Trophoblast cell (in vitro differentiated cells and primary cell): ENCODE data around the gene RASAL3.

ENCODE experiments used
- DNase-seq, 2 donors: peaks; one replicate each; pipeline ENCODE4 v3.0.0-alpha.2; 2016
- H2AFZ ChIP-seq: 2 replicates; pipeline ENCODE4 v1.6.1; 2013; ENCODE audit warnings: low read length, moderate library complexity, mild to moderate bottlenecking; ENCODE audit not compliant: insufficient read depth, poor library complexity
- H2AK5ac ChIP-seq: 2 replicates; pipeline ENCODE4 v1.6.1; 2013; ENCODE audit warnings: mild to moderate bottlenecking, low read length
- H2BK120ac ChIP-seq: 2 replicates; pipeline ENCODE4 v1.6.1; 2013; ENCODE audit warnings: low read length, mild to moderate bottlenecking, moderate library complexity; ENCODE audit not compliant: insufficient read depth, poor library complexity
- H2BK12ac ChIP-seq: 2 replicates; pipeline ENCODE4 v1.6.1; 2013; ENCODE audit warnings: mild to moderate bottlenecking, low read length, moderate library complexity
- H2BK5ac ChIP-seq: 2 replicates; pipeline ENCODE4 v1.6.1; 2013; ENCODE audit warnings: low read length, low read depth, moderate library complexity, mild to moderate bottlenecking; ENCODE audit not compliant: poor library complexity
- H3K14ac ChIP-seq: 2 replicates; pipeline ENCODE4 v1.6.1; 2013; ENCODE audit warnings: mild to moderate bottlenecking, low read length
- H3K18ac ChIP-seq: 2 replicates; pipeline ENCODE4 v1.6.1; 2013; ENCODE audit warnings: mild to moderate bottlenecking, low read length
- H3K23ac ChIP-seq: 2 replicates; pipeline ENCODE4 v1.6.1; 2013; ENCODE audit warnings: low read length
- H3K27ac ChIP-seq: 2 replicates; pipeline ENCODE4 v1.5.1; 2013; ENCODE audit warnings: low read depth, mild to moderate bottlenecking, inconsistent platforms, low read length, moderate library complexity
- H3K27me3 ChIP-seq: 2 replicates; pipeline ENCODE4 v1.6.1; 2013; ENCODE audit warnings: inconsistent platforms, mild to moderate bottlenecking, low read length, moderate library complexity; ENCODE audit not compliant: insufficient read depth
- H3K36me3 ChIP-seq, 2 experiments: 1 replicate in 1 of 2; 2 replicates in 1 of 2; pipeline ENCODE4 v1.6.1; 2013; ENCODE audit warnings: low read length in 2 of 2, mild to moderate bottlenecking in 2 of 2, moderate library complexity in 1 of 2; ENCODE audit not compliant: insufficient read depth in 2 of 2, control insufficient read depth in 1 of 2
- H3K4ac ChIP-seq: 2 replicates; pipeline ENCODE4 v1.6.1; 2013; ENCODE audit warnings: low read depth, mild to moderate bottlenecking, low read length, moderate library complexity
- H3K4me1 ChIP-seq, 2 experiments: 1 replicate in 1 of 2; 2 replicates in 1 of 2; pipeline ENCODE4 v1.6.1; 2013; ENCODE audit warnings: low read length in 2 of 2, mild to moderate bottlenecking in 2 of 2, moderate library complexity in 1 of 2; ENCODE audit not compliant: insufficient read depth in 2 of 2, control insufficient read depth in 1 of 2
- H3K4me2 ChIP-seq: 2 replicates; pipeline ENCODE4 v1.6.1; 2013; ENCODE audit warnings: inconsistent platforms, mild to moderate bottlenecking, low read length, moderate library complexity
- H3K4me3 ChIP-seq: 2 replicates; pipeline ENCODE4 v1.5.1; 2013; ENCODE audit warnings: mild to moderate bottlenecking, low read depth, low read length, inconsistent platforms
- H3K79me1 ChIP-seq: one replicate; pipeline ENCODE4 v1.6.1; 2013; ENCODE audit warnings: low read length
- H3K79me2 ChIP-seq: 2 replicates; pipeline ENCODE4 v1.6.1; 2013; ENCODE audit warnings: low read length, mild to moderate bottlenecking; ENCODE audit not compliant: control insufficient read depth, insufficient read depth, poor library complexity
- H3K9ac ChIP-seq: 2 replicates; pipeline ENCODE4 v1.6.1; 2013; ENCODE audit warnings: mild to moderate bottlenecking, low read length
- H3K9me3 ChIP-seq: 2 replicates; pipeline ENCODE4 v1.6.1; 2013; ENCODE audit warnings: low read depth, mild to moderate bottlenecking, control low read depth, inconsistent platforms, low read length; ENCODE audit not compliant: insufficient read depth
- H4K12ac ChIP-seq: 2 replicates; pipeline ENCODE4 v1.6.1; 2013; ENCODE audit warnings: low read depth, mild to moderate bottlenecking, low read length, moderate library complexity
- H4K8ac ChIP-seq: 2 replicates; pipeline ENCODE4 v1.6.1; 2013; ENCODE audit warnings: low read depth, mild to moderate bottlenecking, low read length, moderate library complexity
- H4K91ac ChIP-seq: one replicate; pipeline ENCODE4 v1.6.1; 2013; ENCODE audit warnings: low read depth, mild to moderate bottlenecking, low read length, moderate library complexity
- WGBS: extraction: QIAGEN DNeasy Blood & Tissue Kit; methylation state at CpG from one replicate; pipeline ENCODE4 v1.1.7; 2013; ENCODE audit warnings: missing lambda C conversion rate; ENCODE audit not compliant: insufficient read length, insufficient coverage; ENCODE audit errors: extremely low coverage; 5-methylcytosine and 5-hydroxymethylcytosine counted together

RASAL3 gene

GRCh38 chr19:15424692-15425272, 39.6 kb downstream of the RASAL3 start:
- H2BK120ac ChIP-seq: no peak overlapping the region
- H3K36me3 ChIP-seq: peaks cover 71 to 72% of the 10 kb centered on the region in 2 experiments
- no peak overlapping the region for H3K18ac ChIP-seq
- H3K4me3 ChIP-seq: no peak overlapping the region
- H2BK12ac ChIP-seq: no peak overlapping the region
- no peak overlapping the region for H4K91ac ChIP-seq
- no peak overlapping the region for H2AK5ac ChIP-seq
- H3K27ac ChIP-seq: no peak overlapping the region
- peaks cover 8% of the 10 kb centered on the region for H3K9me3 ChIP-seq
- no peak for DNase-seq
- no peak overlapping the region for H4K12ac ChIP-seq
- H2BK5ac ChIP-seq: no peak overlapping the region
- H3K4me1 ChIP-seq: no peaks in the 10 kb centered on the region
- H3K4me2 ChIP-seq: no peak overlapping the region
- no peak overlapping the region for H2AFZ ChIP-seq
- H3K27me3 ChIP-seq: no peaks in the 10 kb centered on the region
- no peak overlapping the region for H3K9ac ChIP-seq
- no peak overlapping the region for H3K23ac ChIP-seq
- H3K79me2 ChIP-seq: peaks cover 2% of the 10 kb centered on the region
- H3K4ac ChIP-seq: no peak overlapping the region
- whole genome bisulfite sequencing: no CpG with 5 or more reads among the region's 38 CpGs
- H4K8ac ChIP-seq: no peak overlapping the region
- no peak overlapping the region for H3K14ac ChIP-seq
- no peaks in the 10 kb centered on the region for H3K79me1 ChIP-seq

GRCh38 chr19:15424121-15424520, 40.2 kb downstream of the RASAL3 start:
- Histone ChIP-seq H4K8ac (no peak overlapping the region), H3K36me3 (peaks cover 64 to 69% of the 10 kb centered on the region in 2 experiments), H3K79me2 (no peaks in the 10 kb centered on the region), H3K9me3 (peaks cover 8% of the 10 kb centered on the region), H2BK120ac (no peak overlapping the region), H3K18ac (no peak overlapping the region), H3K27me3 (no peaks in the 10 kb centered on the region), H3K4me2 (no peak overlapping the region), H3K14ac (no peak overlapping the region), H2AK5ac (no peak overlapping the region), H2BK12ac (no peak overlapping the region), H3K23ac (no peak overlapping the region), H4K91ac (no peak overlapping the region), H3K4me3 (no peak overlapping the region), H3K4ac (no peak overlapping the region), H3K4me1 (no peaks in the 10 kb centered on the region), H2AFZ (no peak overlapping the region), H3K27ac (no peak overlapping the region), H2BK5ac (no peak overlapping the region), H4K12ac (no peak overlapping the region), H3K79me1 (no peaks in the 10 kb centered on the region), H3K9ac (no peak overlapping the region)
- DNase-seq: no peak
- no CpG with 5 or more reads among the region's 13 CpGs for WGBS

- H3K4me2 ChIP-seq: no peak overlapping the region
Observed at GRCh38 chr19:15423130-15423529, 41.2 kb downstream of the RASAL3 start.

GRCh38 chr19:15422296-15423075, 41.9 kb downstream of the RASAL3 start:
- H3K4ac ChIP-seq: no peak overlapping the region

More at GRCh38 chr19:15423130-15423529, 41.2 kb downstream of the RASAL3 start:
- H2BK12ac ChIP-seq: no peak overlapping the region
- no peak overlapping the region for H2AK5ac ChIP-seq
- H3K79me2 ChIP-seq: peaks cover 7% of the 10 kb centered on the region
- H3K27me3 ChIP-seq: no peaks in the 10 kb centered on the region
- no peak overlapping the region for H2BK5ac ChIP-seq
- no peak overlapping the region for H3K23ac ChIP-seq
- no peak overlapping the region for H4K8ac ChIP-seq
- H3K9ac ChIP-seq: no peak overlapping the region
- H2BK120ac ChIP-seq: no peak overlapping the region
- no peak overlapping the region for H3K4ac ChIP-seq
- no peak overlapping the region for H3K14ac ChIP-seq
- H4K12ac ChIP-seq: no peak overlapping the region
- peaks cover 5% of the 10 kb centered on the region for H3K79me1 ChIP-seq
- peaks cover 8% of the 10 kb centered on the region for H3K9me3 ChIP-seq
- H2AFZ ChIP-seq: no peak overlapping the region
- H3K18ac ChIP-seq: no peak overlapping the region
- no peak overlapping the region for H4K91ac ChIP-seq
- no peak for DNase-seq
- no peak overlapping the region for H3K4me3 ChIP-seq
- H3K36me3 ChIP-seq: peaks cover 57 to 63% of the 10 kb centered on the region in 2 experiments
- WGBS: no CpG with 5 or more reads among the region's 6 CpGs
- H3K4me1 ChIP-seq: no peaks in the 10 kb centered on the region
- H3K27ac ChIP-seq: no peak overlapping the region

More at GRCh38 chr19:15422296-15423075, 41.9 kb downstream of the RASAL3 start:
- H3K4me1 ChIP-seq: peaks cover 3% of the 10 kb centered on the region in 2 experiments
- H3K23ac ChIP-seq: no peak overlapping the region
- peaks cover 13% of the 10 kb centered on the region for H3K79me2 ChIP-seq
- no peak overlapping the region for H2BK12ac ChIP-seq
- peaks cover 51 to 56% of the 10 kb centered on the region in 2 experiments for H3K36me3 ChIP-seq
- no peak overlapping the region for H3K4me2 ChIP-seq
- no peak overlapping the region for H3K27ac ChIP-seq
- H3K18ac ChIP-seq: no peak overlapping the region
- no CpG with 5 or more reads among the region's 22 CpGs for WGBS
- H3K4me3 ChIP-seq: no peak overlapping the region
- H4K12ac ChIP-seq: no peak overlapping the region
- no peak overlapping the region for H4K8ac ChIP-seq
- no peak overlapping the region for H4K91ac ChIP-seq
- H3K14ac ChIP-seq: no peak overlapping the region
- no peak overlapping the region for H2AFZ ChIP-seq
- H3K79me1 ChIP-seq: peaks cover 5% of the 10 kb centered on the region
- H3K9me3 ChIP-seq: peaks cover 8% of the 10 kb centered on the region
- DNase-seq: no peak
- no peak overlapping the region for H2AK5ac ChIP-seq
- H3K9ac ChIP-seq: no peak overlapping the region
- H2BK120ac ChIP-seq: no peak overlapping the region
- no peaks in the 10 kb centered on the region for H3K27me3 ChIP-seq
- H2BK5ac ChIP-seq: no peak overlapping the region
